ENCODE data around the gene HAGH.

Gene HAGH

GRCh38 chr16:1781254-1781653 is 45.4 kb downstream of the HAGH start:
- no peak for ATAC-seq
- TF ChIP-seq ZNF565 (CRISPR knock-in tag; conservative IDR thresholded peaks at IDR 0.05; ENCODE audit: low read depth) (no peak), ARNTL (CRISPR knock-in tag; IDR thresholded peaks at IDR 0.05; ENCODE audit: borderline replicate concordance, low read depth) (no peak), RARB (CRISPR knock-in tag; IDR thresholded peaks at IDR 0.05) (no peak), ZNF70 (CRISPR knock-in tag; IDR thresholded peaks at IDR 0.05) (no peak), BACH2 (CRISPR knock-in tag; IDR thresholded peaks at IDR 0.05; ENCODE audit: borderline replicate concordance) (no peak), CSDC2 (CRISPR knock-in tag; IDR thresholded peaks at IDR 0.05) (no peak), GLIS3 (CRISPR knock-in tag; IDR thresholded peaks at IDR 0.05) (no peak), CREB5 (CRISPR knock-in tag; IDR thresholded peaks at IDR 0.05; ENCODE audit: low read depth) (no peak), ESRRG (CRISPR knock-in tag; IDR thresholded peaks at IDR 0.05) (no peak), ZFP30 (CRISPR knock-in tag; IDR thresholded peaks at IDR 0.05) (no peak), TCF4 (CRISPR knock-in tag; IDR thresholded peaks at IDR 0.05; ENCODE audit: borderline replicate concordance) (no peak), ZFP3 (CRISPR knock-in tag; IDR thresholded peaks at IDR 0.05) (no peak), TSHZ2 (CRISPR knock-in tag; IDR thresholded peaks at IDR 0.05) (no peak), PPARA (CRISPR knock-in tag; IDR thresholded peaks at IDR 0.05; ENCODE audit: borderline replicate concordance) (no peak), OSR1 (CRISPR knock-in tag; IDR thresholded peaks at IDR 0.05) (no peak), ZNF8 (CRISPR knock-in tag; IDR thresholded peaks at IDR 0.05) (no peak), TOX (CRISPR knock-in tag; IDR thresholded peaks at IDR 0.05; ENCODE audit: borderline replicate concordance) (no peak), SNAI2 (CRISPR knock-in tag; IDR thresholded peaks at IDR 0.05) (no peak), ZC3H10 (CRISPR knock-in tag; IDR thresholded peaks at IDR 0.05) (no peak)
- TF ChIP-seq, protein P1, sequence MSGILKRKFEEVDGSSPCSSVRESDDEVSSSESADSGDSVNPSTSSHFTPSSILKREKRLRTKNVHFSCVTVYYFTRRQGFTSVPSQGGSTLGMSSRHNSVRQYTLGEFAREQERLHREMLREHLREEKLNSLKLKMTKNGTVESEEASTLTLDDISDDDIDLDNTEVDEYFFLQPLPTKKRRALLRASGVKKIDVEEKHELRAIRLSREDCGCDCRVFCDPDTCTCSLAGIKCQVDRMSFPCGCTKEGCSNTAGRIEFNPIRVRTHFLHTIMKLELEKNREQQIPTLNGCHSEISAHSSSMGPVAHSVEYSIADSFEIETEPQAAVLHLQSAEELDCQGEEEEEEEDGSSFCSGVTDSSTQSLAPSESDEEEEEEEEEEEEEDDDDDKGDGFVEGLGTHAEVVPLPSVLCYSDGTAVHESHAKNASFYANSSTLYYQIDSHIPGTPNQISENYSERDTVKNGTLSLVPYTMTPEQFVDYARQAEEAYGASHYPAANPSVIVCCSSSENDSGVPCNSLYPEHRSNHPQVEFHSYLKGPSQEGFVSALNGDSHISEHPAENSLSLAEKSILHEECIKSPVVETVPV (CRISPR knock-in tag; IDR thresholded peaks at IDR 0.05): no peak

GRCh38 chr16:1780677-1781072 is 46.0 kb downstream of the HAGH start:
- TF ChIP-seq, protein P1 (CRISPR knock-in tag; IDR thresholded peaks at IDR 0.05): no peak
- TF ChIP-seq CREB5 (CRISPR knock-in tag; IDR thresholded peaks at IDR 0.05; ENCODE audit: low read depth) (no peak), RARB (CRISPR knock-in tag; IDR thresholded peaks at IDR 0.05) (no peak), ZNF8 (CRISPR knock-in tag; IDR thresholded peaks at IDR 0.05) (no peak), PATZ1 (CRISPR knock-in tag; IDR thresholded peaks at IDR 0.05; ENCODE audit: borderline replicate concordance) (no peak), PPARA (CRISPR knock-in tag; IDR thresholded peaks at IDR 0.05; ENCODE audit: borderline replicate concordance) (no peak), ZC3H10 (CRISPR knock-in tag; IDR thresholded peaks at IDR 0.05) (no peak), TOX (CRISPR knock-in tag; IDR thresholded peaks at IDR 0.05; ENCODE audit: borderline replicate concordance) (no peak), ZFP30 (CRISPR knock-in tag; IDR thresholded peaks at IDR 0.05) (no peak), OSR1 (CRISPR knock-in tag; IDR thresholded peaks at IDR 0.05) (no peak), CSDC2 (CRISPR knock-in tag; IDR thresholded peaks at IDR 0.05) (no peak), ISL1 (CRISPR knock-in tag; IDR thresholded peaks at IDR 0.05) (no peak)
- no peak for ATAC-seq
